Neuron (in vitro differentiated cells): ENCODE measurements around the gene ABCG1.

Experiments
- H2AFZ ChIP-seq: one replicate; pipeline ENCODE4 v1.6.1; 2013; ENCODE audit warnings: low read depth, mild to moderate bottlenecking, inconsistent platforms, low read length, moderate library complexity
- H3K27me3 ChIP-seq: one replicate; pipeline ENCODE4 v1.6.1; 2013; ENCODE audit warnings: low read length; ENCODE audit not compliant: insufficient read depth
- H3K36me3 ChIP-seq: one replicate; pipeline ENCODE4 v1.6.1; 2013; ENCODE audit warnings: low read length; ENCODE audit not compliant: insufficient read depth
- H3K4me1 ChIP-seq: one replicate; pipeline ENCODE4 v1.6.1; 2013; ENCODE audit warnings: low read length; ENCODE audit not compliant: insufficient read depth
- H3K4me3 ChIP-seq: 2 replicates; pipeline ENCODE4 v1.5.1; 2013; ENCODE audit warnings: mild to moderate bottlenecking, low read length, moderate library complexity
- H3K9me3 ChIP-seq: one replicate; pipeline ENCODE4 v1.6.1; 2013; ENCODE audit warnings: low read length

ABCG1 gene

GRCh38 chr21:42331660-42332059 is 112.7 kb downstream of the ABCG1 start:
- no peaks in the 10 kb centered on the region for H3K4me1 ChIP-seq

GRCh38 chr21:42332557-42333317 is 113.8 kb downstream of the ABCG1 start:
- Histone ChIP-seq H3K4me1 (no peaks in the 10 kb centered on the region), H2AFZ (no peak overlapping the region), H3K9me3 (no peaks in the 10 kb centered on the region), H3K36me3 (no peaks in the 10 kb centered on the region), H3K27me3 (peaks cover 4% of the 10 kb centered on the region), H3K4me3 (no peak overlapping the region)

More at GRCh38 chr21:42331660-42332059, 112.7 kb downstream of the ABCG1 start:
- Histone ChIP-seq H3K9me3 (no peaks in the 10 kb centered on the region), H3K36me3 (no peaks in the 10 kb centered on the region), H3K27me3 (peaks cover 4% of the 10 kb centered on the region), H2AFZ (no peak overlapping the region), H3K4me3 (no peak overlapping the region)

- Histone ChIP-seq H3K9me3 (no peaks in the 10 kb centered on the region), H3K36me3 (no peaks in the 10 kb centered on the region), H2AFZ (no peak overlapping the region), H3K27me3 (peaks cover 4% of the 10 kb centered on the region), H3K4me1 (no peaks in the 10 kb centered on the region), H3K4me3 (no peak overlapping the region)
Observed at GRCh38 chr21:42336054-42336453, 117.1 kb downstream of the ABCG1 start.

GRCh38 chr21:42337276-42337675 is 118.3 kb downstream of the ABCG1 start:
- no peak overlapping the region for H2AFZ ChIP-seq
- no peaks in the 10 kb centered on the region for H3K36me3 ChIP-seq
- H3K4me1 ChIP-seq = no peaks in the 10 kb centered on the region
- H3K27me3 ChIP-seq = peaks cover 4% of the 10 kb centered on the region
- no peaks in the 10 kb centered on the region for H3K9me3 ChIP-seq
- H3K4me3 ChIP-seq = no peak overlapping the region

GRCh38 chr21:42337830-42338728 is 119.1 kb downstream of the ABCG1 start:
- Histone ChIP-seq H3K27me3 (peaks cover 4% of the 10 kb centered on the region), H3K36me3 (no peaks in the 10 kb centered on the region), H2AFZ (no peak overlapping the region), H3K4me1 (no peaks in the 10 kb centered on the region), H3K9me3 (no peaks in the 10 kb centered on the region), H3K4me3 (no peak overlapping the region)

GRCh38 chr21:42338729-42339715 is 120.1 kb downstream of the ABCG1 start:
- no peaks in the 10 kb centered on the region for H3K9me3 ChIP-seq
- H3K4me3 ChIP-seq = no peak overlapping the region
- H2AFZ ChIP-seq = no peak overlapping the region
- no peaks in the 10 kb centered on the region for H3K4me1 ChIP-seq
- peaks cover 4% of the 10 kb centered on the region for H3K27me3 ChIP-seq
- H3K36me3 ChIP-seq = no peaks in the 10 kb centered on the region

- H3K27me3 ChIP-seq = peaks cover 4% of the 10 kb centered on the region
- no peaks in the 10 kb centered on the region for H3K9me3 ChIP-seq
- H3K4me3 ChIP-seq = no peak overlapping the region
- H3K36me3 ChIP-seq = no peaks in the 10 kb centered on the region
- no peaks in the 10 kb centered on the region for H3K4me1 ChIP-seq
- H2AFZ ChIP-seq = no peak overlapping the region
Observed at GRCh38 chr21:42340187-42341050, 121.5 kb downstream of the ABCG1 start.

GRCh38 chr21:42341776-42342542 is 123.0 kb downstream of the ABCG1 start:
- no peak overlapping the region for H2AFZ ChIP-seq
- H3K4me3 ChIP-seq = no peak overlapping the region
- no peaks in the 10 kb centered on the region for H3K9me3 ChIP-seq
- H3K4me1 ChIP-seq = no peaks in the 10 kb centered on the region
- H3K36me3 ChIP-seq = no peaks in the 10 kb centered on the region
- no peaks in the 10 kb centered on the region for H3K27me3 ChIP-seq

- Histone ChIP-seq H3K4me1 (no peaks in the 10 kb centered on the region), H3K36me3 (no peaks in the 10 kb centered on the region), H3K27me3 (no peaks in the 10 kb centered on the region), H3K4me3 (no peak overlapping the region), H3K9me3 (no peaks in the 10 kb centered on the region), H2AFZ (no peak overlapping the region)
Observed at GRCh38 chr21:42343101-42343500, 124.2 kb downstream of the ABCG1 start.

- no peak overlapping the region for H2AFZ ChIP-seq
- H3K9me3 ChIP-seq = no peaks in the 10 kb centered on the region
- no peaks in the 10 kb centered on the region for H3K4me1 ChIP-seq
- no peaks in the 10 kb centered on the region for H3K27me3 ChIP-seq
- H3K4me3 ChIP-seq = no peak overlapping the region
- no peaks in the 10 kb centered on the region for H3K36me3 ChIP-seq
Observed at GRCh38 chr21:42343556-42343955, 124.6 kb downstream of the ABCG1 start.

GRCh38 chr21:42343963-42344510 is 125.1 kb downstream of the ABCG1 start:
- H3K4me3 ChIP-seq = no peak overlapping the region
- no peaks in the 10 kb centered on the region for H3K36me3 ChIP-seq
- no peaks in the 10 kb centered on the region for H3K4me1 ChIP-seq
- H3K27me3 ChIP-seq = no peaks in the 10 kb centered on the region
- no peak overlapping the region for H2AFZ ChIP-seq
- no peaks in the 10 kb centered on the region for H3K9me3 ChIP-seq
